K562 (cell line): ENCODE measurements around the gene LRRC58. TPM values are rescaled to one million over a fixed set of nuclear protein-coding genes. Genes with fewer than 3 reads are reported as not detected.

Source experiments
- ATAC-seq: fragments of 200-7000 bp; cut with Tn5 transposase; 3 replicates; pipeline ENCODE4 v1.9.1; 2020; ENCODE audit warnings: moderate library complexity
- BruUV-seq: library from RNA; stranded (reverse); fragments of 400-500 nt; replicated peaks from 2 replicates; lab custom pipeline; 2021; lab: Mats Ljungman, UMichigan
- CTCF ChIA-PET: fragments of 300-600 bp; formaldehyde crosslinking; extraction: SDS; loops from one replicate; lab custom pipeline; 2021; ENCODE audit warnings: low intra/inter-chr PET ratio; lab: Yijun Ruan, JAX
- POLR2A ChIA-PET: fragments of 300-600, 350-650 bp; sonication (Branson Sonifier 250); formaldehyde crosslinking; extraction: SDS; loops from one replicate; lab custom pipeline; 2021; ENCODE audit warnings: antibody characterized with exemption, inconsistent platforms; lab: Yijun Ruan, JAX
- DNase-seq, 4 experiments: peaks; one replicate each; pipeline versions ENCODE4 v3.0.0 to v3.0.0-alpha.2; 2011 to 2018; ENCODE audit warnings: low spot score in 3 of 4, mixed read lengths in 3 of 4; ENCODE audit errors: extremely low read depth in 1 of 4
- FAIRE-seq: peaks from 2 replicates; lab custom pipeline; 2011; peaks lifted over from hg19 to GRCh38; lab: Jason Lieb, UNC
- H2AFZ ChIP-seq: 2 replicates; pipeline ENCODE4 v1.6.0; 2011; ENCODE audit warnings: low read depth, low read length, control low read depth, inconsistent platforms
- H3K27ac ChIP-seq: fragments of 200-600 bp; 3 replicates; pipeline ENCODE4 v1.8.0; 2011; ENCODE audit warnings: low read depth, mild to moderate bottlenecking, control low read depth, inconsistent platforms, low read length, moderate library complexity, mixed read lengths; ENCODE audit errors: extremely low read depth
- H3K27me3 ChIP-seq, 2 experiments: fragments of 300-600 bp in 1 of 2; 2 replicates in 1 of 2; 3 replicates in 1 of 2; pipeline versions ENCODE4 v1.6.0 to v1.8.0; 2011; ENCODE audit warnings: inconsistent platforms in 2 of 2, low read length in 2 of 2, mild to moderate bottlenecking in 1 of 2, mixed read lengths in 1 of 2, moderate library complexity in 1 of 2; ENCODE audit not compliant: control insufficient read depth in 2 of 2, insufficient read depth in 2 of 2
- H3K36me3 ChIP-seq: fragments of 300-600 bp; 3 replicates; pipeline ENCODE4 v1.8.0; 2011; ENCODE audit warnings: mild to moderate bottlenecking, low read length, inconsistent platforms; ENCODE audit not compliant: control insufficient read depth, insufficient read depth
- H3K4me1 ChIP-seq, 2 experiments: fragments of 200-600 bp in 1 of 2; replicated peaks in 1 of 2; 2 replicates in 1 of 2; 3 replicates in 1 of 2; pipeline versions ENCODE4 v1.5.1 to v1.8.0; 2011; ENCODE audit warnings: inconsistent platforms in 2 of 2, low read length in 2 of 2, mild to moderate bottlenecking in 1 of 2, mixed read lengths in 1 of 2, moderate library complexity in 1 of 2; ENCODE audit not compliant: control insufficient read depth in 2 of 2, insufficient read depth in 2 of 2
- H3K4me2 ChIP-seq: 2 replicates; pipeline ENCODE4 v1.6.1; 2011; ENCODE audit warnings: low read length, control low read depth, inconsistent platforms, mixed read lengths; ENCODE audit not compliant: insufficient read depth
- H3K4me3 ChIP-seq: fragments of 200-600 bp; sonication (generic), shearing (Covaris generic); 2 replicates; pipeline ENCODE4 v1.5.1; 2016; ENCODE audit warnings: control low read depth, inconsistent platforms
- H3K79me2 ChIP-seq: fragments of 200-600 bp; 3 replicates; pipeline ENCODE4 v1.8.0; 2011; ENCODE audit warnings: low read length, inconsistent platforms; ENCODE audit not compliant: control insufficient read depth, insufficient read depth
- H3K9ac ChIP-seq, 2 experiments: 2 replicates each; pipeline versions ENCODE4 v1.6.0 to v1.6.1; 2011; ENCODE audit warnings: low read depth in 2 of 2, low read length in 2 of 2, control low read depth in 1 of 2, inconsistent platforms in 1 of 2, mild to moderate bottlenecking in 1 of 2, mixed read lengths in 1 of 2; ENCODE audit not compliant: insufficient read depth in 1 of 2
- H3K9me1 ChIP-seq: one replicate; pipeline ENCODE4 v1.6.0; 2011; ENCODE audit warnings: inconsistent platforms, mild to moderate bottlenecking, low read length, moderate library complexity; ENCODE audit not compliant: control insufficient read depth, insufficient read depth
- H3K9me3 ChIP-seq: replicated peaks from 2 replicates; pipeline ENCODE4 v1.5.1; 2011; ENCODE audit warnings: low read depth, low read length, inconsistent platforms; ENCODE audit not compliant: control insufficient read depth, insufficient read depth
- H4K20me1 ChIP-seq: replicated peaks from 2 replicates; pipeline ENCODE4 v1.6.1; 2011; ENCODE audit warnings: low read length, inconsistent platforms, mixed read lengths; ENCODE audit not compliant: control insufficient read depth, insufficient read depth
- ATF7 ChIP-seq: fragments of 450-650 bp; IDR thresholded peaks from 2 replicates; pipeline ENCODE4 v1.7.1; 2014; ENCODE audit warnings: mild to moderate bottlenecking, moderate library complexity
- HMGXB4 ChIP-seq: sonication (generic); formaldehyde crosslinking; IDR thresholded peaks from 2 replicates; pipeline ENCODE4 v1.8.1; 2023; ENCODE audit warnings: mild to moderate bottlenecking, missing genetic modification reagents
- ILK ChIP-seq: fragments of 450-650 bp; IDR thresholded peaks from 2 replicates; pipeline ENCODE4 v1.6.1; 2016; ENCODE audit warnings: missing genetic modification characterization, low read depth, mild to moderate bottlenecking, missing compliant biosample characterization, moderate library complexity, borderline replicate concordance
- MTA2 ChIP-seq: fragments of 450-650 bp; IDR thresholded peaks from 2 replicates; pipeline ENCODE4 v1.6.1; 2016; ENCODE audit warnings: low read depth
- NFATC3 ChIP-seq: fragments of 450-650 bp; IDR thresholded peaks from 2 replicates; pipeline ENCODE4 v1.6.1; 2017; ENCODE audit warnings: mild to moderate bottlenecking
- TOE1 ChIP-seq, 2 experiments: fragments of 450-650 bp in 1 of 2; sonication (generic) in 1 of 2; formaldehyde crosslinking in 1 of 2; IDR thresholded peaks; 2 replicates each; pipeline versions ENCODE4 v1.7.1 to v1.8.0; 2016 to 2022; ENCODE audit warnings: borderline replicate concordance in 2 of 2, mild to moderate bottlenecking in 2 of 2, antibody characterized with exemption in 1 of 2, inconsistent platforms in 1 of 2, low read depth in 1 of 2, missing genetic modification reagents in 1 of 2, moderate library complexity in 1 of 2
- ZBTB11 ChIP-seq, 3 experiments: fragments of 200-800 bp in 1 of 3; fragments of 250-450 bp in 1 of 3; fragments of 450-650 bp in 1 of 3; sonication (Bioruptor Pico) in 1 of 3; sonication (Bioruptor generic) in 1 of 3; formaldehyde crosslinking in 1 of 3; IDR thresholded peaks; 2 replicates each; pipeline versions ENCODE4 v1.6.1 to v1.8.0; 2016 to 2022; ENCODE audit warnings: mild to moderate bottlenecking in 2 of 3, missing genetic modification characterization in 2 of 3, missing compliant biosample characterization in 1 of 3, moderate library complexity in 1 of 3
- WGBS: fragments of 100-300 bp; shearing (Covaris generic); methylation state at CpG from one replicate; pipeline ENCODE4 v1.1.6; 2016; ENCODE audit warnings: low coverage, mixed read lengths; ENCODE audit not compliant: insufficient coverage; ENCODE audit errors: missing lambda C conversion rate; 5-methylcytosine and 5-hydroxymethylcytosine counted together
- in situ Hi-C: fragments of 300-500 bp; cut with MboI; formaldehyde crosslinking; loops from 4 replicates; pipeline ENCODE4 v1.15.0; 2018; ENCODE audit warnings: inconsistent platforms, mixed read lengths
- intact Hi-C: fragments of 100-400 bp; cut with micrococcal nuclease; formaldehyde crosslinking; loops from 2 replicates; pipeline ENCODE4 v1.14.2; 2022
- polyA plus RNA-seq, 8 experiments: library from polyadenylated mRNA; depleted of rRNA in 4 of 8; stranded (reverse) in 5 of 8; unstranded in 3 of 8; fragments of >200 nt; fragmentation: Nextera tagmentation in 2 of 8; fragmentation: Illumina TruSeq in 1 of 8; extraction: Ambion mirVana in 2 of 8; extraction: Trizol in 1 of 8; gene quantifications; 2 replicates each; pipeline versions ENCODE4 v1.2.1 to v1.2.3, GENCODE V29; 2011 to 2014; ENCODE audit warnings: inconsistent platforms in 1 of 8, missing spikeins in 1 of 8
- total RNA-seq, 7 experiments: library from RNA; depleted of rRNA in 6 of 7; stranded (reverse); fragments of >200 nt in 6 of 7; fragmentation: Illumina TruSeq in 2 of 7; extraction: Trizol in 2 of 7; gene quantifications; 2 replicates each; pipeline versions ENCODE4 v1.2.1 to v1.2.3, GENCODE V29; 2011 to 2021; ENCODE audit warnings: low replicate concordance in 1 of 7

The LRRC58 gene
- total and polyA plus RNA-seq, 9 of the 15 experiments (the other 6 are each of a cell fraction or from before 2014, with no cell fraction given): 5.6 to 26.6 (median 14.8) TPM

- H3K79me2 ChIP-seq: no peaks in the 10 kb centered on the region
- H3K9me3 ChIP-seq: no peaks in the 10 kb centered on the region
- no peak overlapping the region for H3K4me3 ChIP-seq
- H3K4me2 ChIP-seq: no peak overlapping the region
- intact Hi-C loops: no loop called here
- CTCF ChIA-PET: no interaction called here
- in situ Hi-C loops: no loop called here
- H3K4me1 ChIP-seq: no peaks in the 10 kb centered on the region
- DNase-seq (no peak), ATAC-seq (no peak), FAIRE-seq (no peak)
- no peak overlapping the region for H2AFZ ChIP-seq
- BruUV-seq: no TSS peak
- H3K9me1 ChIP-seq: no peaks in the 10 kb centered on the region
- H4K20me1 ChIP-seq: no peaks in the 10 kb centered on the region
- 0% methylated on average over 3 of the region's 3 CpGs for WGBS
- POLR2A ChIA-PET: no interaction called here
- H3K9ac ChIP-seq: no peak overlapping the region
- TF ChIP-seq NFATC3 (no peak), TOE1 (IDR thresholded peaks at IDR 0.05; ENCODE audit: borderline replicate concordance) (no peak), TOE1 (CRISPR knock-in tag; IDR thresholded peaks at IDR 0.05; ENCODE audit: borderline replicate concordance, low read depth) (no peak), ATF7 (no peak), HMGXB4 (CRISPR knock-in tag) (no peak), MTA2 (no peak), ILK (tag) (no peak), ZBTB11 (CRISPR knock-in tag; IDR thresholded peaks at IDR 0.05) (no peak)
- H3K36me3 ChIP-seq: no peaks in the 10 kb centered on the region
- no peak overlapping the region for H3K27ac ChIP-seq
- H3K27me3 ChIP-seq: no peaks in the 10 kb centered on the region
These were observed 19.0 kb upstream of the LRRC58 start for GRCh38 chr3:120368172-120368571.
